Hematopoietic multipotent progenitor cell (in vitro differentiated cells): ENCODE results near the gene KLHDC7B. TPM values are rescaled to one million over a fixed set of nuclear protein-coding genes. Genes with fewer than 3 reads are reported as not detected.

ENCODE experiments used
- DNase-seq, 3 donors: peaks; one replicate each; pipeline ENCODE4 v3.0.0-alpha.2; 2011 to 2015; ENCODE audit warnings: low read depth in 2 of 3, low spot score in 2 of 3
- total RNA-seq: library from RNA; depleted of rRNA; stranded (reverse); fragments of >200 nt; gene quantifications from one replicate; pipeline ENCODE4 v1.2.3, GENCODE V29; 2012

Gene KLHDC7B
- total RNA-seq, 1 donor: 1.6 TPM

DNA sequence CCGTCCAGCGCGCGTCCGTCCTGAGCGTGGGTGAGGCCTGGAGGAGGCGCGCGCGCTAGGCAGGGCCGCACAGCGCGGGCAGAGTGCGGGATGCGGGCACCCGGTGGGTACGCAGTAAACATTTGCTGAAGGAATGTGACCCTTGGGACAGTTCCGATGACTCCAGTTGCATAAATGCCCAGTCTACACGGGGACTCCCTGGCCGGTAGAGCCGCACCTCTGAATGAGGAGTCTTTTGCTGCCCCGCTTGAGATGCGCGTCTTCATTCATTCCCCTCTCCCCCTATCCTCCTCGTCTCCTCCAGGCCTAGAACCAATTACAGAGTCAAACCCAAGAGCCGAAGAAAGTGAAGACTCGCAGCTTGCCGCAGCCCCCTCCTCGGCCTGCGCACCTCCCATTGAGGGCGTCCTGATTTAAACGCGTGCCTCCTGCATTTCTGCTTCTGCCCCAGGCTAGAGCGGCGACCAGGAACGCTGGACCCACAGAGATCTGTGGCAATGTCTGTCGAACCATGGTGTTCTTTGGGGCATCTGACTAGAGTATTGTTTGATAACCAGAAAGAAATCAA, 37.7 kb downstream of the KLHDC7B start:
- peak in 1 of 3 donors; percentile 23 for DNase-seq

DNA sequence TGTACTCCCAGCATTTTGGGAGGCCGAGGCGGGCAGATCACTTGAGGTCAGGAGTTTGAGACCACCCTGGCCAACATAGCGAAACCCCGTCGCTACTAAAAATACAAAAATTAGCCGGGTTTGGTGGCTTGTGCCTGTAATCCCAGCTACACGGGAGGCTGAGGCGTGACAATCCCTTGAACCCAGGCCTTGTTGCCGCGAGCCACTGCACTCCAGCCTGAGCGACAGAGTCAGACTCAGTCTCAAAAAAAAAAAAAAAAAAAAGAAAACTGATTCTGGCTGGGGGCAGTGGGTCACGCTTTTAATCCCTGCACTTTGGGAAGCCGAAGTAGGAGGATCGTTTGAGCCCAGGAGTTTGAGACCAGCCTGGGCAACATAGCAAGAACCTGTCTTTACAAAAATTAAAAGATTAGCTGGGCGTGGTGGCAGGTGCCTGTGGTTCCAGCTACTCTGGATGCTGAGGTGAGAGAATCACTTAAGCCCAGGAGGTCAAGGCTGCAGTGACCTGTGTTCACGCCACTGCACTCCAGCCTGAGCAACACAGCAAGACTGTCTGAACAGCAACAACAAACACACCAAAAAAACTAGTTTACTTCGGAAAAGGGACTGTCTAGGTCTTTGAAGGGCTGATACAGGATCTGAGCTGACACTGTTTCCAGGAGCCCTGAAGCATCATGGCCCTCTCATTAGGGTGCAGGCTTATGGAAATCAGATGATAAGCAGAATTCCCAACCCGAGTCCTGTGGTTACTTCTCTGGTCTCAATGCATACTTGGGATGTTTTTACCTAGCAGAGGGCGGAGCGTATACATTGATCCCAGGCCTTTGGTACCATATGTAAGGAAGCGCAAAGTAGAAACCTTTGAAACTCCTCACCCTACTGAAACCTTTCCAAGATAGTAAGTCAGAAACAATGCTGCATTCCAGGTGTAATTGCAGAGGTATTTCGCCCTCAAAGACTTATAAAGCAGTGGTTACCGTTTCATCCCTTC, 38.7 kb downstream of the KLHDC7B start:
- DNase-seq: no peak

DNA sequence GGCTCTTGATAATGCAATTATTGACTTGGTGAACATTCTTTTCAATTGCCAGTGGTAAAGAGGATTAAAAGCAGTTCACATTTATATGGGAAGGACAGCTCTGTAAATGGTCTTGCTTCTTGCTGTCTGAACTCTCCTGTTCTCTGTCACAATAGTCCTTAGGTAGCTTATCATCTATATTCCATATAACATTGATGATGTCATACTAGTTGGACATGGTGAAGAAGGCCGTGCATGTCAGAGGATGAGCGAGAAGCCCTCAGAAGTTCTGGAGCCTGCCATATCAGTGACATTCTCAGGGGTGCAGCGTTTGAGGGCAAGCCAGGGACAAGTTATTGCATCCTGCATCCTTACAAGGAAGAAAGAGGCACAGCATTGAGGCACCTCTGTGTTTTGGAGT, 39.5 kb downstream of the KLHDC7B start:
- no peak for DNase-seq

DNA sequence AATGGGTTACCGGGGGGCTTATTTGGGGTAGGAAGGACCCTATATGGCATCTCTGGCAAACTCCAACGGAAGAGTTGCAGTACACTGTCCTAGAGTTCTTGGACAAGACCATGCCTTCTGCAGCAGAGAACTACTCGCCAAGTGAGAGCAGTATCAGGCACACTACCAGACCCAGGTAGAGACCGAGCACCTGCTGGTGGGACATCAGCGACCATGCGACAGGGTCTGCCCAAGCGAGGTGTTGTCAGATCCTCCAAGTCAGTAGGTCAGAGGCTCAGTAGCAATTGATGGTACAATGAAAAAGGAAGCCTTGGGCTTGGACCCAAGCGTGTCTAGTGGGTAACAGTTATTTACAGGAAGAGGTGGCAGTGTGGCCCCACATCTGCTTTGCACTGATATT, 40.1 kb downstream of the KLHDC7B start:
- no peak for DNase-seq

DNA sequence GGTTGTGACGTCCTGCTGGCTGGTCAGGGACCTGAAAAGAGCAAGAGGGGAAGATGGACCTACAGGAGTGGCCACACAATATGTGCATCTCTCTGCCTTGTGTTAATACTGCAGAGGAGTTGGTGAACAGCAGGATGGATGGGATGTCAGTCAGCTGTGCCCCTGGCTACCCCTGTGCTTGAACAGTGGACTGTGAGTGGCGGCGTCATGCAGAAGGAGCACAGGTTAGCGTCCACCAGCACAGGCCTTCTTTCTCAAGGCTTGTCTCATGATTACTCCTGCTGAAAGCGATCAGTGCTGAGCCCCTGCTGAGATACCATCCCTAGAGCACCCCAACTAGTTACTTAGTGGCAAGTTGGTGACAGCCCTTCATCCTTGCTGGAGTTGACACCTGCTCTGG, 40.7 kb downstream of the KLHDC7B start:
- DNase-seq: no peak

DNA sequence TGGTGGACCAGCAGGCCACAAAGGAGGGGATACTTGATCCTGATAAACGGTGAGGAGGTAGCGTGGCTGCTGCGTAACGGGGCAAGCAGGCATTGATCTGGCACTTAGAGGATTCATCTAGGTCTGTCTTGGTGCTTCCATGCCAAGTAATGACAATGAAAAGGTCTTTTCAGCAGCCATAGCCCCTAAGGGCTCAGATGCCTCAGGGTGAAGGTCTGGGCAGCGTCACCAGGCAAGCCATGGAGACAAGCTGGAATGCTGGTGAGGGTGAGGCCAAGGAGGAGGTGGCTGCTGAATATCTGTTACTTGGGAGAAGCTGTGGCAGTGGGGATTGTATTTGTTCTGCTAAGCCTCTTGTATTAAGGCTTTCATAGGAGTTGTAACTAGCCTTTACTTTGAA, 41.7 kb downstream of the KLHDC7B start:
- DNase-seq: no peak

DNA sequence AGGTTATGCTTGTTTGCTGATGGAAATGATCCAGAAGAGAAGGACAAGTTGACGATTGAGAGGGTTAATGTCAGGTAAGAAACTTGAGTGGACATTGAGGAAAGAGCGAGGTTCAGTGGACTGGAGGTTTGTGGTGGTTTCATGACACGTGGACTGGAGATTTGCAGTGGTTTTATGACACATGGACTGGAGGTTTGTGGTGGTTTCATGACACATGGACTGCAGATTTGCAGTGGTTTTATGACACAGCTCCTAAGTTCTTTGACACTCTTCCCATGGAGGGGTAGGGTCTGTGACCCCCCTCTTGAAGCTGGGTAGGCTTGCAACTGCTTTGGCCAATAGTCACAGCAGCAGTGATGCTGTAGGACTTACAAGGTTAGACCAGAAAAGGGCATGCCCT, 49.5 kb downstream of the KLHDC7B start:
- DNase-seq: no peak

DNA sequence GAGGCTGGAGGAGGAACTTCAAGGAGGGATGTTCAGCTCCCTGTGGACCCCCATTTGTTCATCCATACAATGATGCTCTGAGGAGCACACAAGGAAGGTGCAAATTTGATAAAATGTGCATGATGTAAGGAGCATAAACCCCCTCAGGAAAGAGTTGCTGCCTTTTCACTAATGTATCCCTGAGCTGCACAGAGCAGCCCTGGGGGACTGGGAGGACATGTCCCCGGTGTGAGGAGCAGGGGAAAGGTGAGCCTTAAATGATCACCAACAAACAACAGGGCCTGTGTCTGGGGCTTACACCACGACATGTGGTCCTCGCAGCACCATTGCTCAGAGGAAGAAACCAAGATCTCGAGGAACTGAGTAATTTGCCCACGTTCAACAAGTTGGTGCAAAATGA, 51.4 kb downstream of the KLHDC7B start:
- DNase-seq: no peak

DNA sequence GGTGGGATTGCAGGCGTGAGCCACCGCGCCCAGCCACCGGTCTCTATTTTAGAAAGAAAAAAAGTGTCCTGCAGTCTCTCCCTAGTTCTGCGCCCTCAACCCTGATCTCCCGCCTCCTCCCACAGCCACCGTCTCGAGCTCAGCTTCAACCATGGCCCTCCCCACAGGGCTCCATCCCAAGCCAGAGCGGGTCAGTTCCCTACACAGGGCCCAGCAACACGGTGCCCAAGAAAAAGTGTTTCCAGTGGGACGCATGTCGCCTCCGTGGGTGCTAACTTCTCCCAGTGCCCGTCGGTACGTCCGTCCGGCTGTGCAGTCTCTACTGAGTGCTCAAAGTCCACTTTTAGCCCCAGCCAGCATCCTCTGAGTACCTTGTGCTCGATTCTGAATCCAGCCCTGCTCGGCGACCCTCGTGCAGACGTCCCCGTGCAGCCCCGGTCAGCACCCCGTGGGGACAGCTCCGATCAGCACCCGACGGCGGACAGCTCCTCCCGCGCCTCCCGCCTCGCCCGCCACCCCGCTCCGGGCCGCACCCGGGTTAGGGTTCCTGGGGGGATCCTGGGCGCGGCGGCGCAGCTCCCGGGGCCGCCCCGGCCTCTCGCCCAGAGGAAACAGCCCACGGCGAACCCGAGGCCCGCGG, 54.2 kb downstream of the KLHDC7B start:
- DNase-seq: peak; percentile 30 to 57 (median 51)

DNA sequence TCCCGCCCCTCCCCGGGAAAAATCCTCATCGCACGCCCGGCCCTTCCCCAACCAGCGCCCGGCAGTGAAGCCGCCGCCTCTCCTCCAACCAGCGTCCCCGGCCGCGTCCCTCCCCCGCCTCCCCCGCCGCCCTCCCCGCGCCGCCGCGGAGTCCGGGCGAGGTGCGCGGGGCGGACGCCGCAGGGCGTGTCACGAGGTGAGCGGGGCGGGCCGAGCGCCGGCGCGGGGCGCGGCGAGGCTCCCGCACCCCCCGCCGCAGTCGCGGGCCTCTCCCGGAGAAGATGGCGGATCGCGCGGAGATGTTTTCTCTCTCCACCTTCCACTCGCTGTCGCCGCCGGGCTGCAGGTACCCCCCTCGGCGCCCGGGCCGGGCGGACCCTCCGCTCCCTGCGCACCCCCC, 54.8 kb downstream of the KLHDC7B start, which contains the start of gene MAPK8IP2:
Gene MAPK8IP2 (plus strand): TSS at position 256 of the 400 bp plus-strand sequence. CDS start 26 bp downstream, at position 282.
- no peak for DNase-seq

Other genes starting within 250 kb of the KLHDC7B start
- gene PLXNB2, start 238.3 kb upstream of the KLHDC7B start, total RNA-seq: 91.8 TPM
- gene DENND6B, start 218.9 kb upstream of the KLHDC7B start, total RNA-seq: 9.2 TPM
- 70.3 TPM for gene PPP6R2, start 202.6 kb upstream of the KLHDC7B start, total RNA-seq
- gene SBF1, start 70.9 kb upstream of the KLHDC7B start, total RNA-seq: 118 TPM
- 0.54 TPM for gene ADM2, start 64.4 kb upstream of the KLHDC7B start, total RNA-seq
- gene MIOX, start 59.0 kb upstream of the KLHDC7B start, total RNA-seq: not detected
- gene LMF2, start 38.2 kb upstream of the KLHDC7B start, total RNA-seq: 65.4 TPM
- gene NCAPH2, start 37.7 kb upstream of the KLHDC7B start, total RNA-seq: 38.2 TPM
- 7.3 TPM for gene SCO2, start 20.3 kb upstream of the KLHDC7B start, total RNA-seq
- 20.5 TPM for gene TYMP, start 15.9 kb upstream of the KLHDC7B start, total RNA-seq
- gene SYCE3, start 17.0 kb downstream of the KLHDC7B start, total RNA-seq: 0.54 TPM
- 13.2 TPM for gene CPT1B, start 32.5 kb downstream of the KLHDC7B start, total RNA-seq
- gene CHKB, start 37.0 kb downstream of the KLHDC7B start, total RNA-seq: 63.8 TPM
- 0.27 TPM for gene MAPK8IP2, start 54.9 kb downstream of the KLHDC7B start, total RNA-seq
- gene ARSA, start 82.3 kb downstream of the KLHDC7B start, total RNA-seq: 24.5 TPM
- gene SHANK3, start 126.9 kb downstream of the KLHDC7B start, total RNA-seq: 24.8 TPM
- gene ACR, start 192.3 kb downstream of the KLHDC7B start, total RNA-seq: 2.2 TPM
- 15.6 TPM for gene RABL2B, start 237.7 kb downstream of the KLHDC7B start, total RNA-seq